GM18867 (cell line): ENCODE measurements around the gene COMMD6.

ENCODE experiments used
- ATAC-seq: cut with Tn5 transposase; IDR thresholded peaks from one replicate; pipeline ENCODE4 v1.9.1; 2021; ENCODE audit warnings: mild to moderate bottlenecking, moderate library complexity; ENCODE audit not compliant: unreplicated experiment

COMMD6 gene

DNA sequence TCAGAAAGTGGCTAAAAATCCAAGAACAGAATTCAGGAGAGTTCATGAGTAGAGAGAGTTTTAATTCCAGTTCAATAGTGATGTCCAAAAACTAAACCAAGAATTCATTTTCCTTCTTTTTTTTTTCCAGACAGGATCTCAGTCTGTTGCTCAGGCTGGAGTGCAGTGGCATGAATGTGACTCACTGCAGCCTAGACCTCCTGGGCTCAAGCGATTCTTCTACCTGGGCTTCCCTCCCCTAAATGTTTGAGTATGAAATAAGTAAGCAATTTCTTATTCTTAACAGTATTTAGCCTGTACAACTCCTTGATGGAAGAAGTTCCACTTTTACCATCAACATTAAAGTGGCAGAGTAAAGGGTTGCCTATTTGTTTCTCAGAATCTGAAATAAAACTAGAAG lies 3.8 kb downstream of the COMMD6 start:
- no peak for ATAC-seq

DNA sequence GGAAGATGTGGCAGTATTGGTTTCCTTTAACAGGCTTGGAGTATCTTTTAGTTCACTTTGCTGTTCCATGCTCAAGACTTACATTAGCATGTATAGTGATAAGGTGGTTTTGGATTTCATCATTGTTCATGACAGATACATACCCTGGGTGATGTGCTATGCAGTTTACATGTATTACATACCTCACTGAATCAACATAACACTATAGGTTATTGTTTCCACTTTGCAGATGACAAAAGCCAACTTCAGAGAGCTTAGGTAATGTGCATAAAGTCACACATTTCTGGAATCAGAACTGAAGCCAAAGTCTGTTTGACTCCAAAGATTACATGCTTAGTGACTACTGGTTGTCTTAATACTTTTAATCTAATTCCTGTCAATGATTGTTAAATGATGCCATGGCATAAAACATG lies 7.1 kb downstream of the COMMD6 start:
- no peak for ATAC-seq

DNA sequence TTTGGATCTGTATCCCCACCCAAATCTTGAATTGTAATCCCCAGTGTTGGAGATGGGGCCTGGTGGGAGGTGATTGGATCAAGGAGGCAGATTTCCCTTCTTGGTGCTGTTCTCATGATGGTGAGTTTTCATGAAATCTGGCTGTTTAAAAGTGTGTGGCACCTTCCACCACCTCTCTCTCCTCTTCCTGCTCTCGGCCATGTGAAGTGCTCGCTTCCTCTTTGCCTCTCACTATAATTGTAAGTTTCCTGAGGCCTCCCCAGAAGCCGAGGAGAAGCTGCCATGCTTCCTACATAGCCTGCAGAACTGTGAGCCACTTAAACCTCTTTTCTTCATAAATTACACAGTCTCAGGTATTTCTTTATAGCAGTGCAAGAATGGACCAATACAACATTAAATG lies 15.7 kb downstream of the COMMD6 start:
- ATAC-seq: no peak

DNA sequence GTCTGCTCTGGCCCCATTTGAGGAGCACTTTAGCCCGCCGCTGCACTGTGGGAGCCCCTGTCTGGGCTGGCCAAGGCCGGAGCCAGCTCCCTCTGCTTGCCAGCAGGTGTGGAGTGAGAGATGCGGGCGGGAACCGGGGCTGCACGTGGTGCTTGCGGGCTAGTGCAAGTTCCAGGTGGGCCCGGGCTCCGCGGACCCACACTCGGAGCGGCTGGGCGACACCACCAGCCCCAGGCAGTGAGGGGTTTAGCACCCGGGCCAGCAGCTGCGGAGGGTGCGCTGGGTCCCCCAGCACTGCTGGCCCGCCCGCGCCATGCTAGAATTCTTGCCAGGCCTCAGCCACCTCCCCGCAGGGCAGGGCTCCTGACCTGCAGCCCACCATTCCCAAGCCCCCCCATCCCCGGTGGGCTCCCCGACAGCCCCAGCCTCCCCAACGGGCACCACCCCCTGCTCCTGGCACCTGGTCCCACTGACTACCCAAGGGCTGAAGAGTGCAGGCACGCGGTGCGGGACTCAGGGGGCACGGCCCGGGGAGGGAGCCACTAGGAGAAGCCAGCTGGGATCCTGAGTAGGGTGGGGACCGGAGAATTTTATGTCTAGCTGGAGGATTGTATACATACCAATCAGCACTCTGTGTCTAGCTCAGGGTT lies 19.1 kb downstream of the COMMD6 start:
- ATAC-seq: no peak

DNA sequence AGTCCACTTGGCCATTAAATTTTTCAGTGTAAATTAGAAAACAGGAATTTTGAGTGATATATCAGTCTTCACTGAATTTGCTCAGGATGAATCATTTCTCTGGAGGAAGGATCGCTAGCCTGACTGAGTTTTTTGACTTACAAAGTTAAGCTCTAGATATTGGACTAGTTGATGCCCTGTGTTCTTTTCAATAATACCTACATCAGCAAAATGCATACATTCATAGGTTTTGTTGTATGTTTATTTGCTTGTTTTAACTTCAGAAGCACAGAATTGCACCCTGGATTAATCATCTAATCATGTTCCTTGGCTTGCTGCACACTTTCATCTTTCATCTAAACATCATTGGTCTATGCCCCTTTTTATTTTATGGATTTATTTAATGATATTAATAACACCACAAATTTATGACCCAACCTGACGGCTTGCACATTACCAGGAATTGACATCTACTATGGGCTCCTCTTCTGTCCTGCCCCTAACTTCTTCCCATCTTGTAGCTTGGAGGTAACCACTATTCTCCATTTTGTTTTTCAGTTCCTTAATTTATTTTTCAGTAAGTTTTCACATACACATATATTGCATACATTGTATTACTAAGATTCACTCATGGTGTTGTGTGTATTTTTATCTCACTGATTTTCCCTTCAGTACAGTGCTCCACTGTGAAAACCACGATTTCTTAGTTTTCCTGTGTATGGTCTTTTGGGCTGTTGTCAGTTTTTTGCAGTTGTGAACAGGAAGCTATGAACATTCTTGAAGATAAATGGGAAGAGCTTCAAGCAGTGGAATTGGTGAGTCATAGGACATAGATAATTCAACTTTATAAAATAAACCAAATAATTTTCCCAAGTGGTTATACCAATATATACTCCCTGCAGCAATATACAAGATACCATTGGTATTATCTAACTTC lies 23.3 kb downstream of the COMMD6 start:
- ATAC-seq: no peak

DNA sequence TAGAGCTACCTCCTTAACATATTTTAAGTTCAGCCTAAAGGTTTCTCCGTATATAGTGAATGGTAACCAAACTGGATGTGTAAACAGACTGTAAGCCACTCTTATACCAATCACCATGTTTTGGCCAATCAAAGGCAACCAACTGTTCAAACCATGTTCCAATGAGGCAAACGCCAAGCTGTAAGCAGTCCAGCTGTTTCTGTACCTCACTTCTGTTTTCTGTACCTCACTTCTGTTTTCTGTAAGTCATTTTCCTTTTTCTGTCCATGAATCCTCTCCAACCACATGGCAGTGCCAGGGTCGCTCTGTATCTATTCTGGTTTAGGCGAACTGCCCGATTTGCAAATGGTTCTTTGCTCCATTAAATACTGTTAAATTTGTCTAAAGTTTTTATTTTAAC lies 24.4 kb downstream of the COMMD6 start:
- no peak for ATAC-seq

DNA sequence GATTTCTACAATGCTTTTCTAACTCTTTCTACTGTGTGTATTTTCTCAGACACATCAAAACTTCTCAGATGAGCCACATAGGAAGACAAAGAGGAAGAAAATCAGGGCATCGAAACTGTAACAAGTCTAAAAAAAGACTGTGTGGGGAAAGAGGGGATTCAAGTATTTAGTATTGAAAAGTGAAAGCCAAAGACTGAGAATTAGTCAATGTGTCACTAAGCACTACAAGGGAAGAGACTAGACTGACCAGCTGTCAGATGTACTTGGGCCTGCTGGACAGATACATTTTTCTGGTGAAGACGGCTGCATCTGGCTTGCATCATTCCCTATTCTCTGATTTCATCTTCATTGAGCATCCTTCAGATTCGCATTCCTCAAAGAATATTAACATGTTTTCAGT lies 25.4 kb downstream of the COMMD6 start:
- peak; percentile 85 for ATAC-seq

DNA sequence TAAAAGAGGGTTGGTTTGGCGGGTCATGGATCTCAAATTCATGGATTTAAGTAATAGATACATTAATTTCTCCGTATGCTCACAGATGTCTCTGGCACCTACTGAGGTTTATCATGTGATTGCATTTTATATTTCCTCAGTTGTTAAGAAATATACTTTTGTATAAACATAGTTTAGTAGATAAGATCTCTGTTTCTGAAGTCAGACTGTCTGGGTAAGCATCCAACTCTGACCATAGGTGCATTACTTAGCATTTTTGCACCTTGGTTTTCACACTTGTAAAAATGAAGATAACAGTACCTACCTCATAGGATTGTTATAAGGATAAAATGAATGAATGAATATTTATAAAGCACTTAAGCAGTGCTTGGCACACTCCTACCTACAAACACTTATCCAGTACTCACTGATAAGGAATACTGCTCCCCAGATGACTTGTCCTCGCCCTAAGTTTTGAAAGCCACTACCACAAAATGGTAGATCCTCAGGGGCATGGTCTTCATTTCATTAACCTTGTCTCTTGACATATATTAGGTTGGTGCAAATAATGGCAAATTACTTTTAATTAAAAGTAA lies 26.5 kb downstream of the COMMD6 start:
- no peak for ATAC-seq

DNA sequence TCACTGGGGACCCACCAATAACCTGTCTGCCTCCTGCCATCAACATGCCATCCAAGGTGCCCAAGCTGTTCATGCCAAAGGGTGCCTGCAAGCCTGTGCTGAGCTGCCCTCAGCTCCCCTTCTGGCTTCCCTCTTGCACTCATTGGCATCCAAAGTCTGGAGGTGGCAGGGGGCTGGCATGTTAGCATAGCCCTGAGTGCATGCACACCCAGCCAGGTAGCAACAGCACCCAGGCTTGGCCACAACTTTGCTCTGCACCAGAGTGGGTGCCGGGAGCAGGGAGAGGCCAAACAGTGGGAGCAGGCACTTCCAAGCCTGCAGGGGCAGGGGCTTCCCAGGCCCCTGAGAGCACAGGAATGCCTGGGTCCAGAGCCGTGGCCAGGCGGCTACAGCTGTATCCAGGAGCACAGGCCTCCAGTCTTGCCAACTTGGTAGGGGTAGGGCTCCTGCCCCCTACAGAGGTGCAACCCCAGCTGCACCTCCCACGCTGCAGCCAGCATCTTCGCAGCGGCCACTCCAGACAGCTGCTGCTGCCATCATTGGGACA lies 29.6 kb downstream of the COMMD6 start:
- no peak for ATAC-seq

DNA sequence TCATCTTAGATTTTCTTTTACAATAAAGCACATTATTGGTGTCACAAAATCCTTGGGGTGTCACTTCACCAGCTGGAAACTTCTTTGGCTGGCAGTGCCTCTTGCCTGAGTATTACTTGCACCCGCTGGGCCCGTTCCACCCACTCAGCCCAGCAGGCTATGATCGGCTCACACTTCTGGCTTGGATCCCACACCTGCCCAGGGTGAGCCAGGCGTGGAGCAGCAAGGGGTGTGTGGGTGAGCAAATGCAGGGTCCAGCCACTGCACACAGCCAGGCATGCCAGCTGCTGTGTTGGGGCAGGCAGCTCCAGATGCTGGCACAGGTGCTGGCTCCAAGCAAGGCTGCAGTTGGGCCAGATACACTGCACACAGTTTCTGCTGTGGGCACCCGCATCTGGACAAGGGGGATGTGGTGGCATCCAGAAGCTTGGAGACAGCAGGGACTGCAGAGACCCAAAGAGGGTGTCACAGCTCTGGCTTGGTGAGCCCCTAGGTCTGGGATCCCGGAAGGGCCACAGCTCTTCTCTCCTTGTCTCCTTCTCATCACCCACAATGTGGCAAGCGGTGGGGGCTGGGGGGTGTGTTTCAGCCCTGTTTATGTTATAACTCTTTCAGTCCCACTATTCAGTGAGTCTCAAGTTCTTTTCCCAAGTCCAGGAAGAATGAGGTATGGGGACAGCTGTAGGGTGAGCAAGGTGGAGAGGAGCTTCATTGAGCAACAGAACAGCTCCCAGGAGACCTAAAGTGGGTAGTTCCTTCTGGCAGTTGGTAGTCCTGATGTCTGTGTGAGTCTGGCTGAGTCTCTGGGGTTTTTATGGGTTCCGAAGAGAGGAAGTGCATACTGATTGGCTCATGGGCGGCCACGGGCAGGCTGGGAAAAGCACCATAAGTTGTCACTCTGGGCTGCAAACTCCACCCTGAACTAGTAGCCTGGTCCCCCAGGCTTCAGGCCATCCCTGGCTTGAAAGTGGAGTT lies 30.3 kb downstream of the COMMD6 start:
- ATAC-seq: no peak

DNA sequence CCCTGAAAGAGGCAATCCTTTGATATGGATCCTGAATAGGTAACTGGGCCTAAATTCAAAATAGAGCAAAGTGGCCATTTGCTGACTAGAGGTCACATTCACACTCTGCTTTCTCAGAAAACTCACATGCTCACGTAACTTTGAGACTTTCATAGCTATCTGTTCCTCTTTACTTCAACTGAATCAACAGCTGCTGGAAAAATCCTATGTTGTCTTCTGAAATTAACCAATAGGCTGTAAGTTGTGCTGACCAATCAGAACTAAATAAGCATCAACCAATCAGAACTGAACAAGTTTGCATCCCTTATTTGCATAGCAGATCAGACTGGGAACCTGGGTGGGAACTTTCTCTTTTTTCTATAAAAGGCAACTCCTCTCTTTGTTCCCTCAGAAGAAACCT lies 31.6 kb downstream of the COMMD6 start:
- no peak for ATAC-seq

DNA sequence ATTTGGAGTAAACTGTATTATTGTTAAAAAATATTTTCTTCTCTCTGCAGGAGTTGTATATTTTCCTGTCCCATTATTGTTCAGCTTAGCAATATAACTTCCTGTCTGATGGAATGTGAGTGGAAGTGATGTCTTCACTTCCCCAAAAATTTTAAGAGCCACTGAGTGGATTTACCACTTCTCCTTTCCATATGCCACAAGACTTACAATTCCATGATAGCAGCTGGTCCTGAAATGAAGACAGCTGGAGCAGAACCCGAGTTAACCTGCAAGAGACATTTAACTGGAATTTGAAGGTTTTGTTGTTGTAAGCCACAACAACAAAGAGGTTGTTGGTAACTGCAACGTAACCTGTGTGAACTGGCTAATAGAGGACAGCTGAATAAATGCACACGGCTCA lies 32.3 kb downstream of the COMMD6 start:
- ATAC-seq: no peak

DNA sequence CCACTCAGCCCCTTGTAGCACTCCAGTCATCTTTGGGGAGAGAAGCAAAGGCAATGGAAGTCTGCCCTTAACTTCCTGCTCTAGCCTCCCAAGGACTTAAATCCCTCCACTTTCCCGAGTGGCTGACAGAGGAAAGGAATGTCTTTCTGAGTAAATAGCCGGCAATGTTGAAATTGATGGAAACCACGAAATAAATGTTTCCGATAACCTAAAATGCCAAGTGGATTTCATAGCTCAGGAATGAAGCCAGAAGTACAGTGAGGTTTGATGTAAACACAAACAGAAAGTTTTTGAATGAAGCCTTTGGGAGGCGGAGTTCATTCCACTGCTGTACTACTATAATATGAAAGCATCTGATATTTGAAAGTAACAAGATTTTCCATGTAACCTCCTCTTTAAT lies 41.7 kb downstream of the COMMD6 start:
- no peak for ATAC-seq

DNA sequence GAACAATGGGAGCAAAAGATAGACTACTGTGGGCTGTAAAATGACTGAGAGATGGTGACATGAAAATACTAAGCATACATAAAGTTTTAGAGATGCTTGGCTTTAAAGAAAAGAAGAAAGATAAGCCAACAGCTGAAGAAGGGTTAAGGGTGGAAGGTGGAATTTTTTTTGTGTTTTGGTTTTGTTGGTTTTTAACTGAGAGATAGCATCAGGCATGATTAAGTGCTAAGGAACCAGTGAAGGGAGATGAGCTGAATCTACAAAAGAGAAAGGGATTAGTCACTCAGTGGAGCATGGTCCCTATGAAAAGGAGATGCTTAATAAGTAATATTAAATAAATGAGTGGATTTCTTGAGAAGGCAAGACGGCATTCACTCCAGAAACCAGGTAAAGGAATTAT lies 43.1 kb downstream of the COMMD6 start:
- ATAC-seq: no peak

DNA sequence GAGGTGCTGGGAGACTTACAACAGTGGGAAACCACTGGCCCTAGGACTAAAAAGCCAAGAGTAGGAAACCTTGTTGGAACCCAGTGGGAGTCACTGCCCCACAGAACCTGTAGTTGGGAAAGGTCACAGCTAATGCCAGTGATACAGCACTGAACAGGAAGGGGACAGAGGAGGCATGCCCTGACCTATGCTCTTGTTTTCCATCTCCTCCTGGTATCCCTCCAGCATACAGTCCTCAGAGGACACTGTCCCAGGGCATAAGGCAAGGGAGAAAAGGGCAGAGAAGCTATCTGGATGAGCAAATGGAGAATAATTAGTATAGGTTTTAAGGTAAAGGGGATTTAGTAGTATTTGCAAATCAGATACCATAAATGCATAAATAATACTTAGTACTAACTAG lies 44.5 kb downstream of the COMMD6 start:
- no peak for ATAC-seq

DNA sequence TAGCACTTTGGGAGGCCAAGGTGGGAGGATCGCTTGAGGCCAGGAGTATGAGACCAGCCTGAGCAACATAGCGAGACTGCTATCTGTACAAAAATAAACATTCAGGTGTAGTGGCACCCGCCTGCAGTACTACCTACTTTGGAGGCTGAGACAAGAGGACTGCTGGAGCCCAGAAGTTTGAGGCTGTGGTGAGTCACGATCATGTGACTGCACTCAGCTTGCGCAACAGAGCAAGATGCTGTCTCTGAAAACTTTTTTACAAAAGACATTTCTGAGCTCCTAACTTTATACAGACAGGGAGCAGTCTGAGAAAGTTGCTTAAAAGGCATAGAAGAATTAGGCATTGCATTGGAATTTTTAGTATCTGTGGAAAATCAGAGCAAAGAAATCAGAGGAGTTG lies 45.3 kb downstream of the COMMD6 start:
- ATAC-seq: no peak

DNA sequence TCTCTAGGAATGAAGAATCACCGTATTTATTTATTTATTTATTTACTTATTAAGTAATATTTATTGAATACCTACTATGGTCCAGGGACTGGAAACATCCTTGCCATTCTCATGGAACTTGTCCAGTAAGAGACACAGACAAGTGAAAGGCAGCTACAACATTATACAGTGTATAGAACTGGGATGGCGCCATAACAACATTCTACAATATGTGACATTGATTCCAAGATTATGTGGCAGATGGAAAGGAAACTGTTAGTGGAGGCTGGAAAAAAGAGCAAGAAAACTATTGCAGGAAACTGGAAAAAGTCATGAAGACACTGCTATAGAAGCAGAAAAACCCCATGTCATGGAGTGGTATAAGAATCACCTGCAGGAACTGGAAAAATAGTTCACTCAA lies 46.3 kb downstream of the COMMD6 start:
- no peak for ATAC-seq

DNA sequence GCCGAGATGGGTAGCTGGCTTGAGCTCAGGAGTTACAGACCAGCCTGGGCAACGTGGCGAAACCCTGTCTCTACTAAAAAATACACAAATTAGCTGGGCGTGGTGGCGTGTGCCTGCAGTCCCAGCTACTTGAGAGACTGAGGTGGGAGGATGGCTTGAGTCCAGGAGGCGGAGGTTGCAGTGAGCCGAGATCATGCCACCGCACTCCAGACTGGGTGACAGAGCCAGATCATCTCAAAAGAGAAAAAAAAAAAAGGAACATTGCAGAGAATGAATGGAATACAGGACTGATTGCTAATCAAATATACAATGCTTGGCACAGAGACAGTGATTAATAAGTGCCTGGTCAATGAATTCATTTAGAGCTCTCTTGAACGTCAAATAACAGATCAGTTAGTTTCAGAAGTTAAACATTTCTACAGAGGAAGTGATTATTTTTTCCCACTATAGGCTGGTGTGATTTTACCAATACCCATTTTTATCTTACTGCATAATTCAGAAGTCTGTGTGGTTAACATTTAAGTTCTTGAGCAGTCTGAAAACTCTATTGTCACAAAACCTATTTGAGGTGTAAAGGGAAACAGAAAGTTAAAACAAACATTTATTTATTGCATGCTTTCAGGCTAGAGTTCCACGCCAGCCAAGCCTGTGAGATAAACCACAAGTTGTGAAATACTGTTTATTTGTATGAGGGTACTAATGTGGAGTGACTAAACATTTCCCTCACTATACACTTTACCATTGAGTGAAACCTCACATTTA lies 48.0 kb downstream of the COMMD6 start:
- ATAC-seq: peak; percentile 89

DNA sequence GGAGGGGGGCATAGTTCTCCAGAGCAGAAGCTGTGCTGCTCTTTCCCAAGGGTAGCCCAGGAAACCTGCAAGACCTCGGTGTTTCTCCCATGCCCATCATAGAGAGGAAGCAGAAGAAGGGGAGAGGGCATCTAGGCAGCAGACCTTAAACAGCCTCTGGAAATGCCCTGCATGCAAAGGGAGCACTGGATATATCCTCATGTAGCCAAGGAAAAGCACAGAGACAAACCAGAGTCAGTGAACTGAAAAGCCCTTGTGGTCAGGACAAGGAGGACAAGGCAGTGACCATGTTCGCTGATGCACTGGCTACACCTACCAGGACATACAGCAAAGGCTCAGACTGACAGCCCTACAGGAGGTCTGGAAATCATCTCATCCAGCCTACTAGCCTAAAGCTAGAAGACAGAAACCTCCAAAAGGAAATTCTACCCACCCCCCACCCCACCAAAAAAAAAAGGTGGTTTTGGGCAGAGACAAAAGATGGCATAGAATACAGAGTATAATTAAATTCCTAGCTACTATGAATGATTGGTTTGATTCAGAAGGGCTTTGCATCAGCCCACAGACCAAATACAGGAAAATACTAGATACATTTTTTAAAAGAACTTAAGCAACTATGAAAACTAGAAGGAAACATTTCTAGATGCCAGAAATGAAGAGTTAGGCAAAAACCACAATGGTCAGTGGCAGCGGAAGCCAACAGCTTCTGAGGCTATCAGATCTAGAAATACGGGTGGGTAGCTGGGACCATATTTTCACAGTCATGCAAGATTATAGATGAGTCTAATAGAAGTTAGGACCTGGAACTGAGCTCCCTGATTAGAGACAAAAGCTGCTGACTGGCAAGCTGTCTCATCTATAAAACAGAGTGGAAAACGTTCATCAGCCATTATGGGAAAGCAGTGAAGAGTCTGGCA lies 51.2 kb downstream of the COMMD6 start:
- no peak for ATAC-seq
